GM18508 (cell line): ENCODE results near the gene GJB2.

Experiments
- ATAC-seq: cut with Tn5 transposase; IDR thresholded peaks from one replicate; pipeline ENCODE4 v1.9.1; 2021; ENCODE audit warnings: moderate number of reproducible peaks; ENCODE audit not compliant: insufficient read depth, unreplicated experiment

Gene GJB2

DNA sequence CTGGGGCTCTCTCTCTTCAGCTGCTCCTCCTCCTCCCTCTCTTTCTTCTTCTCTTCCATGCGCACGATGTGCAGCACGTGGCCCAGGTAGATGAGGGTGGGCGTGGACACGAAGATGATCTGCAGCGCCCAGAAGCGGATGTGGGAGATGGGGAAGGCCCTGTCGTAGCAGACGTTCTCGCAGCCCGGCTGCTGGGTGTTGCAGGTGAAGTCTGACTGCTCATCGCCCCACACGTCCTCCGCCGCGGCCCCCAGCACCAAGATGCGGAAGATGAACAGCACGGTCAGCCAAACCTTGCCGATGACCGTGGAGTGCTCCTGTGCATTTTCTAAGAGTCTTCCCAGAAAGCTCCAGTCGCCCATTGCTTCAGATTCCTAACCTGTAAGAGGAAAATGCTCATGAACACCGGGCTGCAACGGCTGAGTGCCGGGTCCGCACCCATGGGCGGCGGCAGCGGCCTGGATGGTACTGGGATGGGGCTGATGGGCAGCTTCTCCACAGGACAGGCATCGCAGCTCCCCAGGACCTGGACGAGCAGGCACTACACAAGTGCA, 49.7 kb downstream of the GJB2 start:
- no peak for ATAC-seq

- ATAC-seq = no peak
Observed at GRCh38 chr13:20142023-20142926, 50.5 kb downstream of the GJB2 start.

DNA sequence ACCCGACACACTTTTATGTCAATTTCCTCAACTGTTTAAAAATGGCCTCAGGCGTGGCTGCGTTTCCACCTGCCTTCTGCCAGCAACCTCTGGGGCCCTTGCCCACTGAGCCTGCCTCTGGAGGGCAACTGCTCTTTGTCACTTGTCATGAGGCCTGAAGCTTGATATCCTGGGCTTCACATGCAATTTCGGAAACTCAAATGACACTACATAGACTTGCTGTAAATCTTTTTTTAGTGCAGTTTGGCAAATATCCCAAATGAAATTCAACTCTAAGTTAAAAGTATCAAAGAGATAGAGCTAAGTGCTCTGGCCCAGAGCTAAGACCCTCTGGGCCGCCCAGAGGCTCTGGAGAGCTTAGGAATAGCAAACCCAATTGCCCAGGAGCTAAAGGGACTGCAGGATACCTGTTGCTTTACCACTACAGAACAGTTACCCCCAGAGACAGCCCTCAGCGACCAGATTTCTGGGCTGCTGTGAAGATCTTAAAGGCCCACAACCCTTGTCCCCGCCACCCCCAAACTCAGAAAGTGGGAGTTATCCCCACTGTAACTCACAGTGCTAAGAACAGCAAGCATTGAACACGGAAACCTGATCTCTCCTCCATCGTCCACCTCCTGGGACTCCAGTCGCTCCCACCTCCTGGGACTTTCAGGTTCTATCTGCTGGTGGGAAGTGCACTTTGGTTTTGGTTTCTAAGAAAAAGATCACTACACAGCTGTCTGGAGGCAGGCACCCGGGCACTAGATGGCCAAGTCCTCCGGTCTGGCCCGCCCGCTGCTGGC, 51.3 kb downstream of the GJB2 start:
- ATAC-seq = no peak

- ATAC-seq = no peak
Observed at GRCh38 chr13:20140487-20140886, 52.3 kb downstream of the GJB2 start.

- no peak for ATAC-seq
Observed at GRCh38 chr13:20137875-20138274, 54.9 kb downstream of the GJB2 start.
